ENCODE results near the gene HK1.

DNA sequence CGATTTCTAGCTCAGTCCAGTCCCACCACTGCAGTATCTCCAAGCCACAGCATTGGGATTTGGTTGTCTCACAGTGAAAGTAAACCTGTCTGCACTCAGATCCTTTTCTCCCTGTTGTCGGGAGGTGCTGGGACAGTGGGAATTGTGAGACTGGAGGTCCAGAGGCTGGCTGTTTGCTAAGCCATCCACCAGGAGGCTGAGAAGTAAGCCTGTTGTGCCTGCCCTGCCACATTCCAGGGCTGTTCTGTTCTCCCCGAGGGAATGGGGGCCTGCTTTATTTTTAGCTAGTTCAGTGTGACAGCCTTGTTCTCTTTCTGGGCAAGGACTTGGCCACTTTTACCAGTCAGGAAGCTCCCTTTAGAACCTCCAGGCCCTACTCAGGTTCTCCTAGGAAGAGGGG is 54.9 kb downstream of the HK1 start:
- TF ChIP-seq CTCF (tag by site-specific recombination; IDR thresholded peaks at IDR 0.05): no peak
- TF ChIP-seq, protein P1, sequence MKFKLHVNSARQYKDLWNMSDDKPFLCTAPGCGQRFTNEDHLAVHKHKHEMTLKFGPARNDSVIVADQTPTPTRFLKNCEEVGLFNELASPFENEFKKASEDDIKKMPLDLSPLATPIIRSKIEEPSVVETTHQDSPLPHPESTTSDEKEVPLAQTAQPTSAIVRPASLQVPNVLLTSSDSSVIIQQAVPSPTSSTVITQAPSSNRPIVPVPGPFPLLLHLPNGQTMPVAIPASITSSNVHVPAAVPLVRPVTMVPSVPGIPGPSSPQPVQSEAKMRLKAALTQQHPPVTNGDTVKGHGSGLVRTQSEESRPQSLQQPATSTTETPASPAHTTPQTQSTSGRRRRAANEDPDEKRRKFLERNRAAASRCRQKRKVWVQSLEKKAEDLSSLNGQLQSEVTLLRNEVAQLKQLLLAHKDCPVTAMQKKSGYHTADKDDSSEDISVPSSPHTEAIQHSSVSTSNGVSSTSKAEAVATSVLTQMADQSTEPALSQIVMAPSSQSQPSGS (tag by site-specific recombination; IDR thresholded peaks at IDR 0.05; ENCODE audit: low read depth): no peak
- TF ChIP-seq ELK4 (IDR thresholded peaks at IDR 0.05; ENCODE audit: borderline replicate concordance, low read depth, low read length): no peak
- TF ChIP-seq ZNF558 (tag by site-specific recombination; IDR thresholded peaks at IDR 0.05): no peak
- TF ChIP-seq ZNF114 (tag by site-specific recombination; IDR thresholded peaks at IDR 0.05): no peak
- no peak for TF ChIP-seq PRDM10 (tag by site-specific recombination; IDR thresholded peaks at IDR 0.05)
- TF ChIP-seq ZNF223 (tag by site-specific recombination; IDR thresholded peaks at IDR 0.05): no peak
- no peak for TF ChIP-seq ZBTB26 (tag by site-specific recombination; optimal IDR thresholded peaks at IDR 0.05)
- TF ChIP-seq, protein P2, sequence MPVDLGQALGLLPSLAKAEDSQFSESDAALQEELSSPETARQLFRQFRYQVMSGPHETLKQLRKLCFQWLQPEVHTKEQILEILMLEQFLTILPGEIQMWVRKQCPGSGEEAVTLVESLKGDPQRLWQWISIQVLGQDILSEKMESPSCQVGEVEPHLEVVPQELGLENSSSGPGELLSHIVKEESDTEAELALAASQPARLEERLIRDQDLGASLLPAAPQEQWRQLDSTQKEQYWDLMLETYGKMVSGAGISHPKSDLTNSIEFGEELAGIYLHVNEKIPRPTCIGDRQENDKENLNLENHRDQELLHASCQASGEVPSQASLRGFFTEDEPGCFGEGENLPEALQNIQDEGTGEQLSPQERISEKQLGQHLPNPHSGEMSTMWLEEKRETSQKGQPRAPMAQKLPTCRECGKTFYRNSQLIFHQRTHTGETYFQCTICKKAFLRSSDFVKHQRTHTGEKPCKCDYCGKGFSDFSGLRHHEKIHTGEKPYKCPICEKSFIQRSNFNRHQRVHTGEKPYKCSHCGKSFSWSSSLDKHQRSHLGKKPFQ (tag by site-specific recombination; IDR thresholded peaks at IDR 0.05): no peak
- no peak for TF ChIP-seq ZNF707 (tag by site-specific recombination; IDR thresholded peaks at IDR 0.05)
- TF ChIP-seq, protein P3, sequence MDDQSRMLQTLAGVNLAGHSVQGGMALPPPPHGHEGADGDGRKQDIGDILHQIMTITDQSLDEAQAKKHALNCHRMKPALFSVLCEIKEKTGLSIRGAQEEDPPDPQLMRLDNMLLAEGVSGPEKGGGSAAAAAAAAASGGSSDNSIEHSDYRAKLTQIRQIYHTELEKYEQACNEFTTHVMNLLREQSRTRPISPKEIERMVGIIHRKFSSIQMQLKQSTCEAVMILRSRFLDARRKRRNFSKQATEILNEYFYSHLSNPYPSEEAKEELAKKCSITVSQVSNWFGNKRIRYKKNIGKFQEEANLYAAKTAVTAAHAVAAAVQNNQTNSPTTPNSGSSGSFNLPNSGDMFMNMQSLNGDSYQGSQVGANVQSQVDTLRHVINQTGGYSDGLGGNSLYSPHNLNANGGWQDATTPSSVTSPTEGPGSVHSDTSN (CRISPR knock-in tag; IDR thresholded peaks at IDR 0.05): no peak
- TF ChIP-seq ZNF76 (tag by site-specific recombination; IDR thresholded peaks at IDR 0.05; ENCODE audit: borderline replicate concordance, low read depth): no peak
- TF ChIP-seq ZNF777 (tag by site-specific recombination; IDR thresholded peaks at IDR 0.05; ENCODE audit: borderline replicate concordance): no peak

Measured in HEK293 (cell line).